Body of pancreas (tissue), 4 donors: ENCODE results near the gene MYADML2. TPM values are rescaled to one million over a fixed set of nuclear protein-coding genes. Genes with fewer than 3 reads are reported as not detected.

Source experiments
- ATAC-seq: fragments of 150-250 bp; one replicate; pipeline ENCODE4 v1.9.1; 2016
- DNase-seq, 4 donors: peaks; one replicate each; pipeline ENCODE4 v3.0.0-alpha.2; 2019
- H3K27ac ChIP-seq, 4 donors: fragments of 200-600 bp; sonication (generic); 1 replicate in 3 of 4; 2 replicates in 1 of 4; pipeline versions ENCODE4 v1.5.1 to v1.6.1; 2016 to 2019; ENCODE audit warnings: mild to moderate bottlenecking in 1 of 4, mixed read lengths in 1 of 4, moderate library complexity in 1 of 4
- H3K27me3 ChIP-seq, 2 donors: fragments of 200-600 bp; sonication (generic); one replicate each; pipeline ENCODE4 v1.6.0; 2016; ENCODE audit warnings: mild to moderate bottlenecking in 1 of 2
- H3K36me3 ChIP-seq, 2 donors: fragments of 200-600 bp; sonication (generic); replicated peaks in 1 of 2; 2 replicates each; pipeline ENCODE4 v1.5.1; 2016; ENCODE audit warnings: low read depth in 2 of 2; ENCODE audit not compliant: insufficient read depth in 1 of 2
- H3K4me1 ChIP-seq: fragments of 200-600 bp; sonication (generic); one replicate; pipeline ENCODE4 v1.6.0; 2016
- H3K4me3 ChIP-seq, 2 donors: fragments of 200-600 bp; sonication (generic); 1 replicate in 1 of 2; 2 replicates in 1 of 2; pipeline ENCODE4 v1.5.1; 2016 to 2019
- H3K9me3 ChIP-seq, 3 donors: fragments of 200-600 bp; sonication (generic); 1 replicate in 2 of 3; 2 replicates in 1 of 3; pipeline ENCODE4 v1.5.1; 2016
- POLR2A ChIP-seq, 3 donors: fragments of 450-650 bp; IDR thresholded peaks; one replicate each; pipeline ENCODE4 v1.6.1; 2016; ENCODE audit warnings: antibody characterized with exemption in 3 of 3, mild to moderate bottlenecking in 2 of 3
- WGBS, 2 donors: methylation state at CpG; one replicate each; pipeline ENCODE4 v1.1.5; 2017; 5-methylcytosine and 5-hydroxymethylcytosine counted together
- intact Hi-C: fragments of 100-400 bp; cut with DNase I; formaldehyde crosslinking; loops from one replicate; pipeline ENCODE4 v1.15.1; 2023
- total RNA-seq, 2 donors: library from RNA; depleted of rRNA; stranded (reverse); fragments of >200 nt; gene quantifications; one replicate each; pipeline ENCODE4 v1.1.0, GENCODE V29; 2016
- TF ChIP-seq, protein P1 (sequence below), 7 experiments: fragments of 450-650 bp in 4 of 7; fragments of 200-600 bp in 3 of 7; sonication (generic) in 3 of 7; IDR thresholded peaks; one replicate each; pipeline ENCODE4 v1.5.1; 2016 to 2019; ENCODE audit warnings: antibody characterized with exemption in 7 of 7

The MYADML2 gene
- total RNA-seq, 2 donors from 2014 or later: not detected

DNA sequence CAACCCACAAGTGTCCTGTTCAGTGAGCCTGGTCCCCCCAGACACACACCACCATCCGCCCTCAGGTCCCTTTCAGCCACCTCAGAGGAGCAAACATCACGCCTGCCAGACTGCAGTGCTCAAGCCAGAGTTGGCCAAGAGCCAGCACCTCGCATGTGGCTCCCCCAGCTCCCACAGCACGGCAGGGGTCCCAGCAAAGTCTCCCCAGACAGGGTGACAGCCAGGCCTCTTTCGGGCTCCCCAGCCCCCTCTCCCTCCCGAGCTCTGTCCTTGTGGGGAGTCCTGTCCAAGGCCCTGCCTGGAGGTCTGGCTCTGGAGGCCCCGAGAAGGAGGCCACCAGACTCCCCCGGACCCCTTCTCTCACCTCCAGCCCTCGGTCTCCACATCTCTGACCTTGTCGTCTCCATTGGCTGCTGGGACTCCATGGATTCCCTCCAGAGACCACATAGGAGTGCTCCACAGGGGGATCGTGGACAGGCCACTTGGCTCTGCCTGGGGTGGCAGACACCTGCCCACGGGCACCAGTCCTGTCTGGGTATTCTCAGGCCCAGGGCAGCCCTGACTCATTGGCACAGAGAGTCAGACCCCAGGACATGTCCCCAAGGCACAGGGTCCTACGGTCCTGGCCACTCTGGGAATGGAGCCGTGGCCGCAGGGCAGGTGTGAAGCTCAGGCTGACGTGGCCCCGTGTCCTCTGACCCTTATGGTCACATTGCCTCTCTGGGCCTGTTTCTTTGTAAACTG is 1.8 kb upstream of the MYADML2 start:
- 76 to 84% methylated on average over 13 of the region's 17 CpGs for WGBS, 2 donors
- no peak overlapping the region for H3K27ac ChIP-seq
- DNase-seq (peak in 1 of 4 donors; percentile 12), ATAC-seq (no peak)
- intact Hi-C loops: no loop called here
- H3K4me1 ChIP-seq: no peaks in the 10 kb centered on the region
- H3K27me3 ChIP-seq: no peaks in the 10 kb centered on the region
- no peaks in the 10 kb centered on the region for H3K36me3 ChIP-seq
- TF ChIP-seq POLR2A (IDR thresholded peaks at IDR 0.05): no peak
- TF ChIP-seq, protein P1, sequence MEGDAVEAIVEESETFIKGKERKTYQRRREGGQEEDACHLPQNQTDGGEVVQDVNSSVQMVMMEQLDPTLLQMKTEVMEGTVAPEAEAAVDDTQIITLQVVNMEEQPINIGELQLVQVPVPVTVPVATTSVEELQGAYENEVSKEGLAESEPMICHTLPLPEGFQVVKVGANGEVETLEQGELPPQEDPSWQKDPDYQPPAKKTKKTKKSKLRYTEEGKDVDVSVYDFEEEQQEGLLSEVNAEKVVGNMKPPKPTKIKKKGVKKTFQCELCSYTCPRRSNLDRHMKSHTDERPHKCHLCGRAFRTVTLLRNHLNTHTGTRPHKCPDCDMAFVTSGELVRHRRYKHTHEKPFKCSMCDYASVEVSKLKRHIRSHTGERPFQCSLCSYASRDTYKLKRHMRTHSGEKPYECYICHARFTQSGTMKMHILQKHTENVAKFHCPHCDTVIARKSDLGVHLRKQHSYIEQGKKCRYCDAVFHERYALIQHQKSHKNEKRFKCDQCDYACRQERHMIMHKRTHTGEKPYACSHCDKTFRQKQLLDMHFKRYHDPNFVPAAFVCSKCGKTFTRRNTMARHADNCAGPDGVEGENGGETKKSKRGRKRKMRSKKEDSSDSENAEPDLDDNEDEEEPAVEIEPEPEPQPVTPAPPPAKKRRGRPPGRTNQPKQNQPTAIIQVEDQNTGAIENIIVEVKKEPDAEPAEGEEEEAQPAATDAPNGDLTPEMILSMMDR (IDR thresholded peaks at IDR 0.05): no peak
- H3K4me3 ChIP-seq: no peak overlapping the region
- H3K9me3 ChIP-seq: no peaks in the 10 kb centered on the region

DNA sequence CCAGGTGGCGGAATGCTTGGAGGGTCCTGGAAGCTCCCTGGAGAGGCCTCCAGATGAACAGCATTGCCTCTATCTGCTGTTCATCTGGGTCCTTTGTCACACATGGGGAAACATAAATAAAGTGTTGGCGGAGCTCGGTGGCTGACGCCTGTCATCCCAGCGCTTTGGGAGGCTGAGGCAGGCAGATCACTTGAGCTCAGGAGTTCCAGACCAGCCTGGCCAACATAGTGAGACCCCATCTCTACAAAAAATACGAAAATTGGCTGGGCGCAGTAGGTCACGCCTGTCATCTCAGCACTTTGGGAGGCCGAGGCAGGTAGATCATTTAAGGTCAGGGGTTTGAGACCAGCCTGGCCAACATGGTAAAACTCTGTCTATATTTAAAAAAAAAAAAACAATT is 2.2 kb downstream of the MYADML2 start:
- ATAC-seq (no peak), DNase-seq (no peak)
- Histone ChIP-seq H3K9me3 (no peaks in the 10 kb centered on the region), H3K4me1 (no peaks in the 10 kb centered on the region), H3K36me3 (no peaks in the 10 kb centered on the region), H3K4me3 (no peak overlapping the region), H3K27me3 (no peaks in the 10 kb centered on the region), H3K27ac (no peak overlapping the region)
- WGBS, 2 donors: 78 to 86% methylated on average over 9 of the region's 9 CpGs
- intact Hi-C loops: no loop called here
- no peak for TF ChIP-seq POLR2A (IDR thresholded peaks at IDR 0.05)
- TF ChIP-seq, protein P1 (IDR thresholded peaks at IDR 0.05): no peak

DNA sequence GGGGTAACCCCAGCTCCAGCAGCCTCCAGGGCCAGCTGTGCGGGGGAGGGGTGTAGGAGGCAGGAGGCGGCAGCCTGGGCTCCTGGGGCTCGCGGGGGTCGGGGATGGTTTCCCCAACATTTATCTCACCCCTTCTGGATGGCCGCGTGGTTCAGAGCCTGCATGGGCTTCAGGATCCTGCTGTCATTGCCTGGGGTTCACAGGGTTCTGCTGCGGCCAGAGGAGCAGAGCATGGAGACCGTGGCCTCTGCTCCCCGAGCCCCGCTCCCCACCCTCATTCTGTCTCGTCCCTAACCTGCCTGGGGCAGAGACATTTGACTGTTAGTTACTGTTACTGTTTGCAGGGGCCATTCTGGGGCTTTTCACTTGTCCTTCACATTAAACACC is 4.9 kb downstream of the MYADML2 start:
- WGBS, 2 donors: 59 to 71% methylated on average over 11 of the region's 12 CpGs
- H3K27me3 ChIP-seq: no peaks in the 10 kb centered on the region
- H3K36me3 ChIP-seq: no peaks in the 10 kb centered on the region
- TF ChIP-seq, protein P1 (IDR thresholded peaks at IDR 0.05): no peak
- no peak for TF ChIP-seq POLR2A (IDR thresholded peaks at IDR 0.05)
- peaks cover 8% of the 10 kb centered on the region for H3K4me1 ChIP-seq
- DNase-seq: no peak
- no peak overlapping the region for H3K27ac ChIP-seq
- intact Hi-C loops: no loop called here
- no peak for ATAC-seq
- H3K4me3 ChIP-seq: no peak overlapping the region
- no peaks in the 10 kb centered on the region for H3K9me3 ChIP-seq

DNA sequence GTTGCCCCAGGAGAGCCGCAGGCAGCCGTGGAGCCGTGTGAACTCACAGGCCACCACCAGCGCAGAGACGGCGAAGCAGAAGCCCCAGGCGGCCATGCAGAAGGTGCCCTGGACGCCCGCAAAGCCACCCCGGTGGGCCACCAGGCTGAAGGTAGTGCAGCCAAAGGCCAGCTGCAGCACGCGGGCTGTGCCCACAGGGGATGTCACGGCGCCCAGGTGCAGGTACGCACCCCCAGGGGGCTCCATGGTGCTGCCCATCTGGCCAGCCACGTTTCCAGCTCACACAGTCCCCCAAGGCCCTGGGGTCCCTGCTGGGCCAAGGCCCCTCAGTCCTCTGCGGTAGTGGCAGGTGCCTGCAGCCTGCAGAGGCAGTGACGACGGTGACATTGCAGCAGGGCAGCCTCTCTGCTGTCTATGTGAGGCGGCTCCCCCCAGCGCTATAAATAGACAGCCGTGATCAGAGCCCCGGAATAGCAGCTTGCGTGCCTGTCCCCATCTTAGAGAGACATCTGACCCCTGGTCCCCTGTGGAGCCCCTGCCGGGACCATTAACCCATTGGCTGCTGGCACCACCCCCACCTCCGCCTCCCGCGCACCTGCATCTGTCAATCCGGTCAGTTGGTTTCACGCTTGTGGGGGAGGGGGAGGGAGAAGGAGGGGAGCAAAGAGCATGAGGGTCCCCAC is 5.4 kb downstream of the MYADML2 start:
- ATAC-seq: no peak
- Histone ChIP-seq H3K27me3 (no peaks in the 10 kb centered on the region), H3K4me3 (no peak overlapping the region), H3K36me3 (no peaks in the 10 kb centered on the region), H3K4me1 (peaks cover 12% of the 10 kb centered on the region), H3K27ac (no peak overlapping the region), H3K9me3 (no peaks in the 10 kb centered on the region)
- 43 to 55% methylated on average over 11 to 26 of the region's 30 CpGs for WGBS, 2 donors
- DNase-seq: peak in 1 of 4 donors; percentile 10
- TF ChIP-seq, protein P1 (IDR thresholded peaks at IDR 0.05): no peak
- no peak for TF ChIP-seq POLR2A (IDR thresholded peaks at IDR 0.05)
- intact Hi-C loops: no loop called here
